ENCODE results near the gene SNAI3. TPM values are rescaled to one million over a fixed set of nuclear protein-coding genes. Genes with fewer than 3 reads are reported as not detected.

The SNAI3 gene
- total RNA-seq, 6 experiments from 2014 or later = not detected

GRCh38 chr16:88658714-88659113 lies 27.6 kb downstream of the SNAI3 start:
- H3K9me3 Mint-ChIP-seq = no peaks in the 10 kb centered on the region
- no peak overlapping the region for H3K27ac Mint-ChIP-seq
- DNase-seq = no peak
- no peaks in the 10 kb centered on the region for H3K36me3 Mint-ChIP-seq (ENCODE audit: low read depth)
- H3K4me3 Mint-ChIP-seq = no peak overlapping the region
- peaks cover 12% of the 10 kb centered on the region for H3K4me1 Mint-ChIP-seq (ENCODE audit: low read depth)
- TF ChIP-seq CTCF (IDR thresholded peaks at IDR 0.05) = no peak
- H3K27me3 Mint-ChIP-seq (ENCODE audit: insufficient read depth) = no peaks in the 10 kb centered on the region; the same call in 1 of the 2 replicates

GRCh38 chr16:88657371-88657770 lies 28.9 kb downstream of the SNAI3 start:
- no peak for TF ChIP-seq CTCF (IDR thresholded peaks at IDR 0.05)
- Mint-ChIP-seq H3K4me1 (ENCODE audit: low read depth) (peaks cover 12% of the 10 kb centered on the region), H3K36me3 (ENCODE audit: low read depth) (no peaks in the 10 kb centered on the region), H3K9me3 (no peaks in the 10 kb centered on the region), H3K4me3 (no peak overlapping the region), H3K27me3 (ENCODE audit: insufficient read depth) (no peaks in the 10 kb centered on the region; the same call in 1 of the 2 replicates), H3K27ac (no peak overlapping the region)
- DNase-seq = no peak

- Mint-ChIP-seq H3K9me3 (no peaks in the 10 kb centered on the region), H3K27me3 (ENCODE audit: insufficient read depth) (no peaks in the 10 kb centered on the region), H3K36me3 (ENCODE audit: low read depth) (no peaks in the 10 kb centered on the region), H3K4me3 (no peak overlapping the region), H3K27ac (no peak overlapping the region), H3K4me1 (ENCODE audit: low read depth) (peaks cover 4% of the 10 kb centered on the region)
- DNase-seq = no peak
- no peak for TF ChIP-seq CTCF (IDR thresholded peaks at IDR 0.05)
Measured at GRCh38 chr16:88656291-88656980, 29.9 kb downstream of the SNAI3 start.

GRCh38 chr16:88655733-88656281 lies 30.5 kb downstream of the SNAI3 start:
- H3K27me3 Mint-ChIP-seq (ENCODE audit: insufficient read depth) = no peaks in the 10 kb centered on the region
- no peak overlapping the region for H3K4me3 Mint-ChIP-seq
- no peak for TF ChIP-seq CTCF (IDR thresholded peaks at IDR 0.05)
- no peak overlapping the region for H3K27ac Mint-ChIP-seq
- H3K36me3 Mint-ChIP-seq (ENCODE audit: low read depth) = no peaks in the 10 kb centered on the region
- DNase-seq = no peak
- H3K4me1 Mint-ChIP-seq (ENCODE audit: low read depth) = no peaks in the 10 kb centered on the region
- H3K9me3 Mint-ChIP-seq = no peaks in the 10 kb centered on the region

GRCh38 chr16:88655053-88655732 lies 31.1 kb downstream of the SNAI3 start:
- no peak for DNase-seq
- Mint-ChIP-seq H3K27ac (no peak overlapping the region), H3K4me1 (ENCODE audit: low read depth) (no peaks in the 10 kb centered on the region), H3K27me3 (ENCODE audit: insufficient read depth) (no peaks in the 10 kb centered on the region), H3K36me3 (ENCODE audit: low read depth) (no peaks in the 10 kb centered on the region), H3K4me3 (no peak overlapping the region), H3K9me3 (no peaks in the 10 kb centered on the region)
- no peak for TF ChIP-seq CTCF (IDR thresholded peaks at IDR 0.05)
